ENCODE measurements around the gene KCNQ5. TPM values are rescaled to one million over a fixed set of nuclear protein-coding genes. Genes with fewer than 3 reads are reported as not detected.

Gene KCNQ5
- total RNA-seq, 1 experiment from 2014 or later: not detected

- no peak overlapping the region for H3K9ac ChIP-seq (ENCODE audit: low read length)
- H3K4me2 ChIP-seq (ENCODE audit: low read length): no peak overlapping the region
- H3K27me3 ChIP-seq (ENCODE audit: insufficient read depth, low read length): peaks cover 10% of the 10 kb centered on the region; the same call in 1 of the 2 replicates
- BruUV-seq (replicated peaks): no TSS peak
- no peaks in the 10 kb centered on the region for H3K79me2 ChIP-seq (ENCODE audit: insufficient read depth, low read length)
- ChIA-PET CTCF (no interaction called here), RAD21 (ENCODE audit: low non-redundant PET in 1 of 2, low total read pairs in 2 of 2, uncharacterized antibody in 2 of 2, unreplicated experiment in 2 of 2) (no interaction called here), POLR2A (no interaction called here)
- no peak for DNase-seq (ENCODE audit: low read depth, low spot score)
- intact Hi-C loops (cut with micrococcal nuclease): no loop called here
- TF ChIP-seq ZFX (IDR thresholded peaks at IDR 0.05) (no peak), RAD21 (IDR thresholded peaks at IDR 0.05; ENCODE audit: low read depth) (no peak)
- H3K27ac ChIP-seq (ENCODE audit: low read depth, low read length): no peak overlapping the region
- no peaks in the 10 kb centered on the region for H3K9me3 ChIP-seq (ENCODE audit: control insufficient read depth in 1 of 2, insufficient read depth in 1 of 2, low read depth in 1 of 2, low read length in 2 of 2)
- no peaks in the 10 kb centered on the region for H3K36me3 ChIP-seq (ENCODE audit: control insufficient read depth in 1 of 2, insufficient read depth in 2 of 2, low read length in 2 of 2)
- H4K20me1 ChIP-seq (ENCODE audit: insufficient read depth): no peaks in the 10 kb centered on the region
- H2AFZ ChIP-seq (ENCODE audit: low read depth, low read length, poor library complexity, severe bottlenecking): no peak overlapping the region
- no peak overlapping the region for H3K4me3 ChIP-seq (replicated peaks in 1 of 2; ENCODE audit: low read depth in 1 of 2, low read length in 2 of 2)
- H3K4me1 ChIP-seq (ENCODE audit: control insufficient read depth in 1 of 2, insufficient read depth in 2 of 2, low read length in 2 of 2): no peaks in the 10 kb centered on the region
- H3K9me2 ChIP-seq (ENCODE audit: insufficient read depth): no peaks in the 10 kb centered on the region
- ATAC-seq: no peak
Observed at GRCh38 chr6:72760114-72760793, 138.4 kb downstream of the KCNQ5 start.

- no peak overlapping the region for H2AFZ ChIP-seq (ENCODE audit: low read depth, low read length, poor library complexity, severe bottlenecking)
- H3K9me3 ChIP-seq (ENCODE audit: control insufficient read depth in 1 of 2, insufficient read depth in 1 of 2, low read depth in 1 of 2, low read length in 2 of 2): no peaks in the 10 kb centered on the region
- H3K4me3 ChIP-seq (replicated peaks in 1 of 2; ENCODE audit: low read depth in 1 of 2, low read length in 2 of 2): no peak overlapping the region
- H3K4me1 ChIP-seq (ENCODE audit: control insufficient read depth in 1 of 2, insufficient read depth in 2 of 2, low read length in 2 of 2): no peaks in the 10 kb centered on the region
- CTCF ChIA-PET: no interaction called here
- H3K27ac ChIP-seq (ENCODE audit: low read depth, low read length): no peak overlapping the region
- no peaks in the 10 kb centered on the region for H3K36me3 ChIP-seq (ENCODE audit: control insufficient read depth in 1 of 2, insufficient read depth in 2 of 2, low read length in 2 of 2)
- intact Hi-C loops (cut with micrococcal nuclease): no loop called here
- no TSS peak for BruUV-seq (replicated peaks)
- no peaks in the 10 kb centered on the region for H3K9me2 ChIP-seq (ENCODE audit: insufficient read depth)
- POLR2A ChIA-PET: no interaction called here
- DNase-seq (ENCODE audit: low read depth, low spot score) (no peak), ATAC-seq (no peak)
- no peak overlapping the region for H3K9ac ChIP-seq (ENCODE audit: low read length)
- H3K79me2 ChIP-seq (ENCODE audit: insufficient read depth, low read length): no peaks in the 10 kb centered on the region
- H3K4me2 ChIP-seq (ENCODE audit: low read length): no peak overlapping the region
- RAD21 ChIA-PET (ENCODE audit: low non-redundant PET in 1 of 2, low total read pairs in 2 of 2, uncharacterized antibody in 2 of 2, unreplicated experiment in 2 of 2): no interaction called here
- no peaks in the 10 kb centered on the region for H4K20me1 ChIP-seq (ENCODE audit: insufficient read depth)
- peaks cover 10% of the 10 kb centered on the region; the same call in 1 of the 2 replicates for H3K27me3 ChIP-seq (ENCODE audit: insufficient read depth, low read length)
- TF ChIP-seq EZH2 (IDR thresholded peaks at IDR 0.05) (no peak), YY1 (IDR thresholded peaks at IDR 0.05; ENCODE audit: extremely low read depth, insufficient replicate concordance, low read depth, low read length) (no peak), CEBPB (IDR thresholded peaks at IDR 0.05; ENCODE audit: low read depth) (no peak), TCF7L2 (IDR thresholded peaks at IDR 0.05; ENCODE audit: borderline replicate concordance, extremely low read depth, insufficient read depth, insufficient read length) (no peak), JUND (IDR thresholded peaks at IDR 0.05) (no peak), FOSL1 (IDR thresholded peaks at IDR 0.05; ENCODE audit: low read depth) (no peak), RAD21 (IDR thresholded peaks at IDR 0.05; ENCODE audit: low read depth) (no peak), SP1 (IDR thresholded peaks at IDR 0.05; ENCODE audit: low read depth) (no peak), ZNF274 (IDR thresholded peaks at IDR 0.05; ENCODE audit: low read depth, low read length) (no peak), EZH2phosphoT487 (IDR thresholded peaks at IDR 0.05; ENCODE audit: borderline replicate concordance) (no peak), MAX (IDR thresholded peaks at IDR 0.05) (no peak), ZFX (IDR thresholded peaks at IDR 0.05) (no peak)
- TF ChIP-seq, protein P1, sequence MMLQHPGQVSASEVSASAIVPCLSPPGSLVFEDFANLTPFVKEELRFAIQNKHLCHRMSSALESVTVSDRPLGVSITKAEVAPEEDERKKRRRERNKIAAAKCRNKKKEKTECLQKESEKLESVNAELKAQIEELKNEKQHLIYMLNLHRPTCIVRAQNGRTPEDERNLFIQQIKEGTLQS (IDR thresholded peaks at IDR 0.05): no peak
- TF ChIP-seq, protein P2, sequence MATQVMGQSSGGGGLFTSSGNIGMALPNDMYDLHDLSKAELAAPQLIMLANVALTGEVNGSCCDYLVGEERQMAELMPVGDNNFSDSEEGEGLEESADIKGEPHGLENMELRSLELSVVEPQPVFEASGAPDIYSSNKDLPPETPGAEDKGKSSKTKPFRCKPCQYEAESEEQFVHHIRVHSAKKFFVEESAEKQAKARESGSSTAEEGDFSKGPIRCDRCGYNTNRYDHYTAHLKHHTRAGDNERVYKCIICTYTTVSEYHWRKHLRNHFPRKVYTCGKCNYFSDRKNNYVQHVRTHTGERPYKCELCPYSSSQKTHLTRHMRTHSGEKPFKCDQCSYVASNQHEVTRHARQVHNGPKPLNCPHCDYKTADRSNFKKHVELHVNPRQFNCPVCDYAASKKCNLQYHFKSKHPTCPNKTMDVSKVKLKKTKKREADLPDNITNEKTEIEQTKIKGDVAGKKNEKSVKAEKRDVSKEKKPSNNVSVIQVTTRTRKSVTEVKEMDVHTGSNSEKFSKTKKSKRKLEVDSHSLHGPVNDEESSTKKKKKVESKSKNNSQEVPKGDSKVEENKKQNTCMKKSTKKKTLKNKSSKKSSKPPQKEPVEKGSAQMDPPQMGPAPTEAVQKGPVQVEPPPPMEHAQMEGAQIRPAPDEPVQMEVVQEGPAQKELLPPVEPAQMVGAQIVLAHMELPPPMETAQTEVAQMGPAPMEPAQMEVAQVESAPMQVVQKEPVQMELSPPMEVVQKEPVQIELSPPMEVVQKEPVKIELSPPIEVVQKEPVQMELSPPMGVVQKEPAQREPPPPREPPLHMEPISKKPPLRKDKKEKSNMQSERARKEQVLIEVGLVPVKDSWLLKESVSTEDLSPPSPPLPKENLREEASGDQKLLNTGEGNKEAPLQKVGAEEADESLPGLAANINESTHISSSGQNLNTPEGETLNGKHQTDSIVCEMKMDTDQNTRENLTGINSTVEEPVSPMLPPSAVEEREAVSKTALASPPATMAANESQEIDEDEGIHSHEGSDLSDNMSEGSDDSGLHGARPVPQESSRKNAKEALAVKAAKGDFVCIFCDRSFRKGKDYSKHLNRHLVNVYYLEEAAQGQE (IDR thresholded peaks at IDR 0.05; ENCODE audit: low read depth): no peak
- TF ChIP-seq, protein P3, sequence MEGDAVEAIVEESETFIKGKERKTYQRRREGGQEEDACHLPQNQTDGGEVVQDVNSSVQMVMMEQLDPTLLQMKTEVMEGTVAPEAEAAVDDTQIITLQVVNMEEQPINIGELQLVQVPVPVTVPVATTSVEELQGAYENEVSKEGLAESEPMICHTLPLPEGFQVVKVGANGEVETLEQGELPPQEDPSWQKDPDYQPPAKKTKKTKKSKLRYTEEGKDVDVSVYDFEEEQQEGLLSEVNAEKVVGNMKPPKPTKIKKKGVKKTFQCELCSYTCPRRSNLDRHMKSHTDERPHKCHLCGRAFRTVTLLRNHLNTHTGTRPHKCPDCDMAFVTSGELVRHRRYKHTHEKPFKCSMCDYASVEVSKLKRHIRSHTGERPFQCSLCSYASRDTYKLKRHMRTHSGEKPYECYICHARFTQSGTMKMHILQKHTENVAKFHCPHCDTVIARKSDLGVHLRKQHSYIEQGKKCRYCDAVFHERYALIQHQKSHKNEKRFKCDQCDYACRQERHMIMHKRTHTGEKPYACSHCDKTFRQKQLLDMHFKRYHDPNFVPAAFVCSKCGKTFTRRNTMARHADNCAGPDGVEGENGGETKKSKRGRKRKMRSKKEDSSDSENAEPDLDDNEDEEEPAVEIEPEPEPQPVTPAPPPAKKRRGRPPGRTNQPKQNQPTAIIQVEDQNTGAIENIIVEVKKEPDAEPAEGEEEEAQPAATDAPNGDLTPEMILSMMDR (IDR thresholded peaks at IDR 0.05 in 2 of 3, conservative IDR thresholded peaks at IDR 0.05 in 1 of 3; ENCODE audit: borderline replicate concordance in 1 of 3, insufficient read depth in 1 of 3, low read depth in 2 of 3, low read length in 2 of 3): no peak
Observed at GRCh38 chr6:72761761-72762160, 139.9 kb downstream of the KCNQ5 start.

Measured in HCT116 (cell line).